Mesenchymal stem cell (in vitro differentiated cells and primary cell): ENCODE data around the gene KLK13.

Source experiments
- DNase-seq: peaks from one replicate; pipeline ENCODE4 v3.0.0-alpha.2; 2013
- H2AFZ ChIP-seq: one replicate; pipeline ENCODE4 v1.6.1; 2013; ENCODE audit warnings: low read depth, mild to moderate bottlenecking, control low read depth, inconsistent platforms, low read length, moderate library complexity
- H2AK5ac ChIP-seq: 2 replicates; pipeline ENCODE4 v1.6.1; 2013; ENCODE audit warnings: low read length, moderate library complexity, mild to moderate bottlenecking, inconsistent platforms; ENCODE audit not compliant: severe bottlenecking
- H2BK120ac ChIP-seq: one replicate; pipeline ENCODE4 v1.6.1; 2013; ENCODE audit warnings: low read depth, mild to moderate bottlenecking, inconsistent platforms, low read length, moderate library complexity
- H2BK12ac ChIP-seq, 2 experiments: one replicate each; pipeline ENCODE4 v1.6.1; 2013; ENCODE audit warnings: inconsistent platforms in 2 of 2, low read length in 2 of 2, mild to moderate bottlenecking in 2 of 2, moderate library complexity in 2 of 2, control low read depth in 1 of 2
- H2BK15ac ChIP-seq: one replicate; pipeline ENCODE4 v1.6.1; 2013; ENCODE audit warnings: mild to moderate bottlenecking, low read depth, inconsistent platforms; ENCODE audit not compliant: poor library complexity, severe bottlenecking
- H2BK5ac ChIP-seq: 2 replicates; pipeline ENCODE4 v1.6.1; 2013; ENCODE audit warnings: low read depth, mild to moderate bottlenecking, low read length, control low read depth, inconsistent platforms; ENCODE audit not compliant: poor library complexity, severe bottlenecking
- H3K14ac ChIP-seq, 2 experiments: one replicate each; pipeline ENCODE4 v1.6.1; 2013; ENCODE audit warnings: inconsistent platforms in 2 of 2, low read length in 2 of 2, control low read depth in 1 of 2, mild to moderate bottlenecking in 1 of 2, moderate library complexity in 1 of 2
- H3K18ac ChIP-seq, 2 experiments: one replicate each; pipeline ENCODE4 v1.6.1; 2013; ENCODE audit warnings: inconsistent platforms in 2 of 2, low read length in 2 of 2, control low read depth in 1 of 2, low read depth in 1 of 2, mild to moderate bottlenecking in 1 of 2
- H3K23ac ChIP-seq, 2 experiments: one replicate each; pipeline ENCODE4 v1.6.1; 2013; ENCODE audit warnings: inconsistent platforms in 2 of 2, low read length in 2 of 2, mild to moderate bottlenecking in 2 of 2, moderate library complexity in 2 of 2, control low read depth in 1 of 2
- H3K27ac ChIP-seq: 2 replicates; pipeline ENCODE4 v1.5.1; 2013; ENCODE audit warnings: mild to moderate bottlenecking, moderate library complexity, low read length, control low read depth, inconsistent platforms; ENCODE audit not compliant: poor library complexity, severe bottlenecking
- H3K27me3 ChIP-seq, 2 experiments: 2 replicates each; pipeline versions ENCODE4 v1.6.1 to v1.7.0; 2013; ENCODE audit warnings: low read length in 2 of 2, mild to moderate bottlenecking in 2 of 2, moderate library complexity in 2 of 2, control low read depth in 1 of 2, inconsistent platforms in 1 of 2; ENCODE audit not compliant: control insufficient read depth in 1 of 2, insufficient read depth in 1 of 2
- H3K36me3 ChIP-seq, 2 experiments: 2 replicates each; pipeline versions ENCODE4 v1.6.1 to v1.7.0; 2013; ENCODE audit warnings: low read length in 2 of 2, control low read depth in 1 of 2, inconsistent platforms in 1 of 2, low read depth in 1 of 2, mild to moderate bottlenecking in 1 of 2; ENCODE audit not compliant: insufficient read depth in 2 of 2, control insufficient read depth in 1 of 2
- H3K4ac ChIP-seq, 2 experiments: one replicate each; pipeline ENCODE4 v1.6.1; 2013; ENCODE audit warnings: inconsistent platforms in 2 of 2, low read length in 2 of 2, mild to moderate bottlenecking in 2 of 2, moderate library complexity in 2 of 2, control low read depth in 1 of 2, low read depth in 1 of 2
- H3K4me1 ChIP-seq: 2 replicates; pipeline ENCODE4 v1.6.1; 2013; ENCODE audit warnings: low read depth, low read length, control low read depth; ENCODE audit not compliant: control insufficient read depth, insufficient read depth
- H3K4me2 ChIP-seq: 2 replicates; pipeline ENCODE4 v1.6.1; 2013; ENCODE audit warnings: low read length, mild to moderate bottlenecking, inconsistent platforms; ENCODE audit not compliant: poor library complexity, severe bottlenecking
- H3K4me3 ChIP-seq, 2 experiments: 2 replicates each; pipeline versions ENCODE4 v1.5.1 to v1.7.0; 2013; ENCODE audit warnings: low read length in 2 of 2, mild to moderate bottlenecking in 2 of 2, control low read depth in 1 of 2, low read depth in 1 of 2; ENCODE audit not compliant: insufficient read depth in 1 of 2
- H3K79me1 ChIP-seq: replicated peaks from 2 replicates; pipeline ENCODE4 v1.6.1; 2013; ENCODE audit warnings: mild to moderate bottlenecking, control low read depth, low read length, inconsistent platforms; ENCODE audit not compliant: poor library complexity, severe bottlenecking
- H3K9ac ChIP-seq: 2 replicates; pipeline ENCODE4 v1.7.0; 2013; ENCODE audit warnings: mild to moderate bottlenecking, low read length, moderate library complexity
- H3K9me3 ChIP-seq: 2 replicates; pipeline ENCODE4 v1.7.0; 2013; ENCODE audit warnings: mild to moderate bottlenecking, low read length; ENCODE audit not compliant: control insufficient read depth
- H4K8ac ChIP-seq: one replicate; pipeline ENCODE4 v1.6.1; 2013; ENCODE audit warnings: inconsistent platforms, mild to moderate bottlenecking, low read length, moderate library complexity
- H4K91ac ChIP-seq: one replicate; pipeline ENCODE4 v1.6.1; 2013; ENCODE audit warnings: mild to moderate bottlenecking, low read length, inconsistent platforms
- WGBS: methylation state at CpG from one replicate; pipeline ENCODE4 v1.1.7; 2013; ENCODE audit warnings: mixed read lengths; 5-methylcytosine and 5-hydroxymethylcytosine counted together

The KLK13 gene

GRCh38 chr19:51060973-51061372 is 3.9 kb downstream of the KLK13 start:
- Histone ChIP-seq H3K14ac (no peak overlapping the region), H3K18ac (no peak overlapping the region)
- 0% methylated on average over 1 of the region's 1 CpG for WGBS

GRCh38 chr19:51060336-51060735 is 4.6 kb downstream of the KLK13 start:
- 65% methylated on average over 4 of the region's 4 CpGs for WGBS
- Histone ChIP-seq H3K9ac (no peak overlapping the region), H3K4me3 (no peak overlapping the region), H3K9me3 (no peaks in the 10 kb centered on the region), H3K14ac (no peak overlapping the region), H2BK15ac (no peak overlapping the region), H3K4ac (no peak overlapping the region), H3K27me3 (peaks cover 0 to 28% of the 10 kb centered on the region in 2 experiments), H3K36me3 (no peaks in the 10 kb centered on the region), H3K18ac (no peak overlapping the region), H2AK5ac (no peak overlapping the region), H3K4me1 (peaks cover 1% of the 10 kb centered on the region), H2BK5ac (no peak overlapping the region), H3K27ac (no peak overlapping the region), H3K4me2 (no peak overlapping the region), H2BK120ac (no peak overlapping the region), H3K23ac (no peak overlapping the region), H2BK12ac (no peak overlapping the region), H4K91ac (no peak overlapping the region), H3K79me1 (no peaks in the 10 kb centered on the region), H4K8ac (no peak overlapping the region), H2AFZ (no peak overlapping the region)
- no peak for DNase-seq

More at GRCh38 chr19:51060973-51061372, 3.9 kb downstream of the KLK13 start:
- Histone ChIP-seq H4K8ac (no peak overlapping the region), H2BK15ac (no peak overlapping the region), H2AFZ (no peak overlapping the region), H2BK5ac (no peak overlapping the region), H3K9me3 (no peaks in the 10 kb centered on the region), H3K4me2 (no peak overlapping the region), H3K9ac (no peak overlapping the region), H3K4me1 (peaks cover 1% of the 10 kb centered on the region), H2BK12ac (no peak overlapping the region), H3K4ac (no peak overlapping the region), H3K27me3 (peaks cover 4 to 34% of the 10 kb centered on the region in 2 experiments), H3K4me3 (no peak overlapping the region), H4K91ac (no peak overlapping the region), H3K36me3 (no peaks in the 10 kb centered on the region), H3K23ac (no peak overlapping the region), H2AK5ac (no peak overlapping the region), H3K79me1 (no peaks in the 10 kb centered on the region), H2BK120ac (no peak overlapping the region), H3K27ac (no peak overlapping the region)
- DNase-seq, result no peak

DNA sequence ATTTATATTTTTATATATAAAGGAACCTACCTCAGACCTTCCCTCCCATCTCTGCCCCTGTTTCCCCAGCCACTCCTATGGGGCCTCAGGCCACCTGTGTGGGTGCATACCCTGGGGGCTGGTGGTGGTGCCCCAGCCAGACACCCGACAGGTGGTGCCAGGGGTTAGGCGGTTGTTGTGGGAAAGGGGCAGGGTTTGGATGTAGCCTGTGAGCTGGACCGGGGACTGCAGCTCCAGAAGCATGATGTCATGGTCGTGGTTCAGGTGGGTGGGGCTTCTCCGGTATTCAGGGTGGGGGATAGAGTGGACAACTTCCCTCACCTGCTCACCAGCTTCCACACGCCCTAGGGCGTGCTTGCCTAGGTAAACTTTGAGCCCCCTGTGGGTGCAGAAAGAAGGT is 5.2 kb downstream of the KLK13 start:
- Histone ChIP-seq H2BK12ac (no peak overlapping the region), H3K79me1 (no peaks in the 10 kb centered on the region), H2BK5ac (no peak overlapping the region), H3K27me3 (peaks cover 0 to 30% of the 10 kb centered on the region in 2 experiments), H3K14ac (no peak overlapping the region), H3K4me2 (no peak overlapping the region), H3K18ac (no peak overlapping the region), H2AK5ac (no peak overlapping the region), H3K27ac (no peak overlapping the region), H3K36me3 (no peaks in the 10 kb centered on the region), H3K23ac (no peak overlapping the region), H4K8ac (no peak overlapping the region), H3K4me3 (no peak overlapping the region), H3K9me3 (no peaks in the 10 kb centered on the region), H3K9ac (no peak overlapping the region), H3K4ac (no peak overlapping the region), H3K4me1 (no peaks in the 10 kb centered on the region), H4K91ac (no peak overlapping the region), H2BK120ac (no peak overlapping the region), H2AFZ (no peak overlapping the region), H2BK15ac (no peak overlapping the region)
- no peak for DNase-seq
- 91% methylated on average over 4 of the region's 7 CpGs for WGBS

DNA sequence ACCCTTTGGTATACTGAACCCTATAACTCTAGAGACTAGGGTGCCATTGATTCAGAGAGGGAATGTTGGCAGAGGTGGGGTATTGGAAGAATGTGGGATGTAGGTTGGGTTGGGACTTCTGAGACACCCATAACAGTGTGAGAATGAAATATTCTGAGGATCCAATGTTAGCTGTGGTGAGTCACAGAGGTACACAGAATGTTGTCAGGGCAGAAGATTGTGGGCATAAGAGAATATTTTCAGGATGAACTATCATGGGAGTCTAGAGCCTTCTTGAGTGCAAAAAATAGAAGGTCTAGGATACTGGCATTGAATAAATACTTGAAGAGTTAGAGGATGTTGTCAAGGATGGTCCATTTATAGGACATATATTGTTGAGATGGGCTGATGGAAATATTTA is 9.0 kb downstream of the KLK13 start:
- H3K79me1 ChIP-seq, result no peaks in the 10 kb centered on the region
- no peak overlapping the region for H4K91ac ChIP-seq
- H3K4me3 ChIP-seq, result no peak overlapping the region
- DNase-seq, result no peak
- H3K23ac ChIP-seq, result no peak overlapping the region
- no peak overlapping the region for H4K8ac ChIP-seq
- no peak overlapping the region for H2BK12ac ChIP-seq
- H2AK5ac ChIP-seq, result no peak overlapping the region
- no peak overlapping the region for H2BK120ac ChIP-seq
- no peak overlapping the region for H3K14ac ChIP-seq
- peaks cover 0 to 33% of the 10 kb centered on the region in 2 experiments for H3K27me3 ChIP-seq
- H2AFZ ChIP-seq, result no peak overlapping the region
- H3K9ac ChIP-seq, result no peak overlapping the region
- H2BK15ac ChIP-seq, result no peak overlapping the region
- no peak overlapping the region for H2BK5ac ChIP-seq
- H3K18ac ChIP-seq, result no peak overlapping the region
- no peak overlapping the region for H3K4me2 ChIP-seq
- H3K36me3 ChIP-seq, result no peaks in the 10 kb centered on the region
- H3K27ac ChIP-seq, result no peak overlapping the region
- no peak overlapping the region for H3K4ac ChIP-seq
- H3K4me1 ChIP-seq, result no peaks in the 10 kb centered on the region
- H3K9me3 ChIP-seq, result no peaks in the 10 kb centered on the region
